Activated CD8-positive, alpha-beta memory T cell treated with anti-CD3 and anti-CD28 coated beads, Interleukin-2, amount 50 U/mL, for 48 hours (primary cell): ENCODE data around the gene DDX24.

Experiments
- DNase-seq: peaks from one replicate; pipeline ENCODE4 v3.0.0-alpha.2; 2020

Gene DDX24

GRCh38 chr14:94080621-94081385 lies at the start of gene DDX24, which contains the start of gene IFI27L1:
TSS of gene DDX24 (minus strand) at chr14:94081202. CDS start at chr14:94079742, 1,460 bp downstream.
TSS of gene IFI27L1 (plus strand) at chr14:94081310. CDS start at chr14:94096938, 15,628 bp downstream.
- DNase-seq = peak; percentile 97

GRCh38 chr14:94129758-94130414 lies 48.9 kb upstream of the DDX24 start:
- no peak for DNase-seq

- peak; percentile 80 for DNase-seq
Measured at GRCh38 chr14:94129111-94129757, 48.2 kb upstream of the DDX24 start, which contains the start of gene IFI27L2. TSS of gene IFI27L2 (minus strand) at chr14:94129604. CDS start at chr14:94129564, 40 bp downstream.

GRCh38 chr14:94128216-94128839 lies 47.3 kb upstream of the DDX24 start:
- no peak for DNase-seq

- peak; percentile 36 for DNase-seq
Measured at GRCh38 chr14:94127330-94127729, 46.3 kb upstream of the DDX24 start.

- peak; percentile 13 for DNase-seq
Measured at GRCh38 chr14:94126800-94127199, 45.8 kb upstream of the DDX24 start.

GRCh38 chr14:94126419-94126677 lies 45.3 kb upstream of the DDX24 start:
- DNase-seq = no peak

GRCh38 chr14:94125659-94126418 lies 44.8 kb upstream of the DDX24 start:
- DNase-seq = peak; percentile 40

GRCh38 chr14:94124582-94125377 lies 43.8 kb upstream of the DDX24 start:
- DNase-seq = peak; percentile 23

- peak; percentile 18 for DNase-seq
Measured at GRCh38 chr14:94123868-94124267, 42.9 kb upstream of the DDX24 start.

- DNase-seq = peak; percentile 29
Measured at GRCh38 chr14:94123296-94123695, 42.3 kb upstream of the DDX24 start.

- peak; percentile 37 for DNase-seq
Measured at GRCh38 chr14:94122438-94122837, 41.4 kb upstream of the DDX24 start.

GRCh38 chr14:94121485-94121884 lies 40.5 kb upstream of the DDX24 start:
- no peak for DNase-seq

GRCh38 chr14:94120667-94121340 lies 39.8 kb upstream of the DDX24 start:
- no peak for DNase-seq

- DNase-seq = no peak
Measured at GRCh38 chr14:94119071-94119470, 38.1 kb upstream of the DDX24 start.

- DNase-seq = no peak
Measured at GRCh38 chr14:94117856-94118255, 36.9 kb upstream of the DDX24 start.

GRCh38 chr14:94116701-94117100 lies 35.7 kb upstream of the DDX24 start:
- DNase-seq = no peak

GRCh38 chr14:94115631-94116030 lies 34.6 kb upstream of the DDX24 start:
- DNase-seq = no peak

GRCh38 chr14:94115058-94115591 lies 34.1 kb upstream of the DDX24 start:
- DNase-seq = no peak

- no peak for DNase-seq
Measured at GRCh38 chr14:94114589-94115057, 33.6 kb upstream of the DDX24 start.
